ENCODE measurements around the gene EFHC1. TPM values are rescaled to one million over a fixed set of nuclear protein-coding genes. Genes with fewer than 3 reads are reported as not detected.

EFHC1 gene
- total RNA-seq, 4 donors from 2014 or later, result 0.46 to 9.3 (median 1.5) TPM

DNA sequence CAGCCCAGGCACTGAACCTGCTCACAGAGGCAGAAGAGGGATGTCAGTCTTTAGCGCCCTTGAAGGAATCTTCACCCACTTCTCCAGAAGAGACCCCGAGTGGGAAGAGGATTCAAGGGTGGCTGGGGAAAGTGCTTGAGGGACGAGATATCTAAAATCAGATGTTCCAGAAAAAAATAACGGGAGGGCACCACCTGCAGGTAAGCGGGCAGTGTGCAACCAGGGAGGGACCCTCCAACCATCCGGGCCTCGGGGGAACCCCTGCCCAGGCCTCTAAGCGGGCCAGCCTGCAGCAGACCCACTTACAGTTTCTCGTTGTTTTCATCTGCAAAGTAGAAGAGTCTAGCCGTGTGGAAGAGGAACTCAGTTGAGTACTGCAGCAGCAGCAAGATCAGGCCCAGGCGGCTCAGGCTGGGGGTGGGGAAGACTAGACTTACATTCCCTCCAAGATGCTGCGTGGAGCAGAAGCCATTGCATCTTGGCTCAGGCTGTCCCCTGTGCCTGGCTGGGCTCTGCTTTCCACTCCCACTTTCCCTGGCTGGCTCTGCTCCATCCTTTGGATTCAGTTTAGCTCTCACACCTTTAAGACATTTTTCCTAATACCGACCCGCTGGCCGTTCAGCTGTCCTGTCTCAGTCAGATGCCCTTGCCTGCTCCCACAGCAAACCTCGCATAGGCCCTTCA is 85.7 kb downstream of the EFHC1 start:
- DNase-seq (no peak), ATAC-seq (no peak)
- TF ChIP-seq, protein P1, sequence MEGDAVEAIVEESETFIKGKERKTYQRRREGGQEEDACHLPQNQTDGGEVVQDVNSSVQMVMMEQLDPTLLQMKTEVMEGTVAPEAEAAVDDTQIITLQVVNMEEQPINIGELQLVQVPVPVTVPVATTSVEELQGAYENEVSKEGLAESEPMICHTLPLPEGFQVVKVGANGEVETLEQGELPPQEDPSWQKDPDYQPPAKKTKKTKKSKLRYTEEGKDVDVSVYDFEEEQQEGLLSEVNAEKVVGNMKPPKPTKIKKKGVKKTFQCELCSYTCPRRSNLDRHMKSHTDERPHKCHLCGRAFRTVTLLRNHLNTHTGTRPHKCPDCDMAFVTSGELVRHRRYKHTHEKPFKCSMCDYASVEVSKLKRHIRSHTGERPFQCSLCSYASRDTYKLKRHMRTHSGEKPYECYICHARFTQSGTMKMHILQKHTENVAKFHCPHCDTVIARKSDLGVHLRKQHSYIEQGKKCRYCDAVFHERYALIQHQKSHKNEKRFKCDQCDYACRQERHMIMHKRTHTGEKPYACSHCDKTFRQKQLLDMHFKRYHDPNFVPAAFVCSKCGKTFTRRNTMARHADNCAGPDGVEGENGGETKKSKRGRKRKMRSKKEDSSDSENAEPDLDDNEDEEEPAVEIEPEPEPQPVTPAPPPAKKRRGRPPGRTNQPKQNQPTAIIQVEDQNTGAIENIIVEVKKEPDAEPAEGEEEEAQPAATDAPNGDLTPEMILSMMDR (IDR thresholded peaks at IDR 0.05 in 4 of 5, conservative IDR thresholded peaks at IDR 0.05 in 1 of 5), result no peak
- TF ChIP-seq POLR2A (IDR thresholded peaks at IDR 0.05), result no peak
- Histone ChIP-seq H3K27ac (no peak overlapping the region), H3K36me3 (no peaks in the 10 kb centered on the region), H3K4me1 (peaks cover 26 to 28% of the 10 kb centered on the region in 2 donors), H3K9me3 (no peaks in the 10 kb centered on the region), H3K4me3 (no peak overlapping the region), H3K27me3 (no peaks in the 10 kb centered on the region)
- in situ Hi-C loops (cut with MboI; ENCODE audit: low sequenced_read_pairs in 4 of 4), result no loop called here
- intact Hi-C loops (cut with DNase I; ENCODE audit: low total_unique reads), result loop anchor here (10.0 kb wide), 1 partner anchor 371 kb away; no protein-coding TSS in a partner anchor

DNA sequence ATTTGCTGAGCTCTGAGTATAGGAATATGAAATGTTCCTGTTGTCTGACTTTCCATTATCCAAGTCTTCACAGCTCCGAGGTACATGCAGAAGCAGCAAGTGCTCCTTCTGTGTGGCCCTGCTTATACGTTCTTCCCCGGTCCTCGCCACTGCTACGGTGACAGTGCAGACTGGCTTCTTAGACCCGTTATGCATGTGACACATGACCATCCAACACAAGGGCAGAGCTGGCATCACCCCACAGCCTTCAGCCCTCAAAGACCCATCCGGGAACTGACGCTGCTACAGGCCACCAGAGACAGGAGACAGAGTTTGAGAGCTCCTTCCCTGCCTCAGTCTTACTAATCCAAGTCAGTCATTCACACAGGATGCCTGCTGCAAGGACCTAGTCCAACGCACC is 86.3 kb downstream of the EFHC1 start:
- Histone ChIP-seq H3K4me1 (peaks cover 26 to 29% of the 10 kb centered on the region in 2 donors), H3K4me3 (no peak overlapping the region), H3K9me3 (no peaks in the 10 kb centered on the region), H3K27me3 (no peaks in the 10 kb centered on the region), H3K36me3 (no peaks in the 10 kb centered on the region), H3K27ac (no peak overlapping the region)
- TF ChIP-seq, protein P1 (IDR thresholded peaks at IDR 0.05 in 4 of 5, conservative IDR thresholded peaks at IDR 0.05 in 1 of 5), result no peak
- no peak for TF ChIP-seq POLR2A (IDR thresholded peaks at IDR 0.05)
- DNase-seq (no peak), ATAC-seq (no peak)
- intact Hi-C loops (cut with DNase I; ENCODE audit: low total_unique reads) (loop anchor here (10.0 kb wide), 1 partner anchor 372 kb away; no protein-coding TSS in a partner anchor), in situ Hi-C loops (cut with MboI; ENCODE audit: low sequenced_read_pairs in 4 of 4) (no loop called here)

DNA sequence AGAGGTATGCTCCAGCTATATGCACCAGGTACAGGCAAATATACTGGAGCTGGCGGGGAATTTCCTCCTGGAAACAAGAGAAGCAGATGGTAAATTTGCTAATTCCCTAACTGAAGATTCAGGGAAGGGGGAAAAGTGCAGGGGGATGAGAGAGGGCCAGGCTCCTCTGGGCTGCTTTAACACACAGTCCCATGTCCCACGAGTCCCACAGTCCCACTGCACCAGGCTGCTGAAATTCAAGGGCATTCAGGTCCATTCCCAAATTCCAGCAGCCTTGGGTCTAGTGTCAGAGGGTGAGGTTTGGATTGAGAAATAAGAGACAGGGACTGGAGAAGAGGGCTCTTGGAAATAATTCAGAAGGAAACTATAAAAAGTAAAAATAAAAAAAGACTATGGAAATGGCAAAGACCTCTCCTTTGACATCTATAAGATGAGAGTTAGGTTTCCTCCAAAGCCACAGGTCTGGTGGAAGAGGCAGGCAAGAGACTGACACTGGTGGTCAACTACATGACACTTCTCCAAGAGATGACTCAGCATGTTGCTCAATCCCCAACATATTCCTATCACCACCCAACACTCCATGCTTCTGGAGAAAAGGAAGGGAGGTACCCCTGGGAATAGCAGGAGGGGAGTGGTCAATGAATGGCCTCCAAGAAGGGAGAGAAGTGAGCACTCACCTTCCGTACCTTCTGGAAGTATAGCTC is 87.6 kb downstream of the EFHC1 start:
- in situ Hi-C loops (cut with MboI; ENCODE audit: low sequenced_read_pairs in 4 of 4) (no loop called here), intact Hi-C loops (cut with DNase I; ENCODE audit: low total_unique reads) (loop anchor here (10.0 kb wide), 1 partner anchor 373 kb away; no protein-coding TSS in a partner anchor)
- DNase-seq (no peak), ATAC-seq (no peak)
- Histone ChIP-seq H3K4me1 (peaks cover 26 to 37% of the 10 kb centered on the region in 2 donors), H3K27me3 (no peaks in the 10 kb centered on the region), H3K27ac (no peak overlapping the region), H3K36me3 (no peaks in the 10 kb centered on the region), H3K9me3 (no peaks in the 10 kb centered on the region), H3K4me3 (no peak overlapping the region)
- TF ChIP-seq POLR2A (IDR thresholded peaks at IDR 0.05), result no peak
- TF ChIP-seq, protein P1 (IDR thresholded peaks at IDR 0.05 in 4 of 5, conservative IDR thresholded peaks at IDR 0.05 in 1 of 5), result no peak

DNA sequence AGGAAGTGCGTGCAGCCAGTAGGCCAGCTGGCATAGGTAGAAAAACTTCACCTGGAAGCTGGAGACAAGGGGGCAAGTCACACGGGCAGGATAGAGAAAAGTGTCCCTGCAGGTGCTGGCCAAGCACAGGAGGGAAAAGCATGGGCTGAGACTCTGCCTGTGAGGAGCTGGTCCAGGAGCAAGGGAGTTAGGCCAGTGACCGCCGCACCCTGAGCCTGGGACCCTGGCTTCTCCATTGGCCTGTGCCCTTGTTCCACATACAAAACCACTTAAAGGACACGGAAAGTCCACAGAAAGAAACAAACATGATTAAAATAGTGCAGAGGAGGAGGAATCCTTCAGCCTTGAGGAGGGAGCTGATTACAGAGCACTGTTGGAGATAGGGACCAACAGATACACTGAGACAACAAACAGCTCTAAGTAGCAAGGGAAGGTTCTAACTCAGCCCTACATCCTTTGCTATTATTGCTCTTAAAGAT is 88.2 kb downstream of the EFHC1 start:
- Histone ChIP-seq H3K27me3 (no peaks in the 10 kb centered on the region), H3K27ac (peak overlapping the region in 1 of 4 donors; percentile 7), H3K4me1 (peaks cover 21 to 37% of the 10 kb centered on the region in 2 donors), H3K4me3 (no peak overlapping the region), H3K9me3 (no peaks in the 10 kb centered on the region), H3K36me3 (no peaks in the 10 kb centered on the region)
- intact Hi-C loops (cut with DNase I; ENCODE audit: low total_unique reads) (loop anchor here (10.0 kb wide), 1 partner anchor 373 kb away; no protein-coding TSS in a partner anchor), in situ Hi-C loops (cut with MboI; ENCODE audit: low sequenced_read_pairs in 4 of 4) (no loop called here)
- DNase-seq, result no peak
- no peak for TF ChIP-seq POLR2A (IDR thresholded peaks at IDR 0.05)
- TF ChIP-seq, protein P1 (IDR thresholded peaks at IDR 0.05 in 4 of 5, conservative IDR thresholded peaks at IDR 0.05 in 1 of 5), result no peak
- ATAC-seq, result no peak
